ENCODE data around the gene LATS2.

LATS2 gene

DNA sequence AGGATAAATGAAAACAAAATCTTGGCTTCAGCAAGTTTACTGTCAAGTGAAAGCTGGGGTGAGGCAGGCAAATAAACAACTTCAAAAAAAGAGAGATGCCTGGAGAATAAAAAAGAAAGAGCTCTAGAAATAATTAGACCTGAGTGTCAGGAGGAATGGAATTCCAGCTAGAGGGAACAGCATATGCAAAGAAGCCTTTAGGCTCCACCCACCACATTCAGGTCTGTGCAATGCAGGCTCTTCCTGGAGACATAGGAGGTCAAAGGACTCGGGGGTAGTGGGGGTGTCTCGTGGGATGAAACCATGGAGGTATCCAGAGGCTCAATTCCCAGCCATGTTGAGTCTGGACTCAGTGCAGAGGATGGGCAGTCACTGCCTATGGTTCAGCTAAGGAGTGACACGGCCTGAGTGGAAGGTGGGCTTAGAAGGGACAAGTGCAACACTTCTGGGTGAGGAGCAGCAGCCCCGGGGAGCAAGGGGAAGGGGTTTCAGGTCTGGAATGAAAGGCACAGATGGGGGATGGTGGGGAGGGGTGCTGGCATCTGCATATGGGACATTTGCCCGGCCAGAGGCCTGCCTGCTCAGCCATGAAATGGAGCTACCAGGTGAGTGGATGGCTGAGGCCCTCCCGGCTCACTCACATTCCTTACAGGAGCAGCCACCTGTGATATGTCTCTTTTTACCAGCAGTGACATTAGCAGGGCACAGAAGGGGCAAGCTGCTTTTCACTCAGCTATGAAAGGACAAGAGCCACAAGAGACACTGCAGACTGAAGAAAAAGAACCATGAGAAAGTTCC lies 12.3 kb downstream of the LATS2 start:
- DNase-seq, result no peak

DNA sequence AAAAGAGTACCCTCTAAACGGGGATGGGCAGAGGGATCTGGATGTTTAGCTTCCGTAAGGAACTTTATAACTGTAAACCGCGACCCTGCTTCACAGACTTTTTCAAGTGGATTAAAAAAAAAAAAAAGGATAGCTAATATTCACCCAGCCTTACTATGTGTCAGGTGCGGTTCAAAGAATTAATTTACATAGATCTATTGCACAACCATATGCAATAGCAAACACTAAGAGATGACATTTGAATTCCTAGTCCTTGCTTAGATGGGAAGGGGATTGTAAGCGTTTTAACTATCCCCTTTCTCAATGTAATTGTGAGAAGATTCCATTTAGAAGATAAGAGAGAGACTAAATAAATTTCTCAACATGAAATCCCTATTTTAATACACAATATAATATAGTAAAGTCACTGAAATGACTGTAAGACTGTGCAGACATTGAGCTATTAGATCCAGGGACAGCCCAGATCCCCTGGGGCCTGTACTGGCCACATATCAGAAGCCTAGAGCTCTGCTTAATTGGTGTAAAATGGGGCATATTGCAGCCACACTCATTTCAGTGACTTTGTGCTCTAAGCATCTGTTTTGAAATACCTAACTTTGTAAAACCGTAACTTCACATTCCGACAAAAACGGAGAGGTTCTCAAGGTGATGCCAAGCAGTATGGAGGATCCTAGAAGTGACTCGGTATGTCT lies 13.6 kb downstream of the LATS2 start:
- DNase-seq, result no peak

DNA sequence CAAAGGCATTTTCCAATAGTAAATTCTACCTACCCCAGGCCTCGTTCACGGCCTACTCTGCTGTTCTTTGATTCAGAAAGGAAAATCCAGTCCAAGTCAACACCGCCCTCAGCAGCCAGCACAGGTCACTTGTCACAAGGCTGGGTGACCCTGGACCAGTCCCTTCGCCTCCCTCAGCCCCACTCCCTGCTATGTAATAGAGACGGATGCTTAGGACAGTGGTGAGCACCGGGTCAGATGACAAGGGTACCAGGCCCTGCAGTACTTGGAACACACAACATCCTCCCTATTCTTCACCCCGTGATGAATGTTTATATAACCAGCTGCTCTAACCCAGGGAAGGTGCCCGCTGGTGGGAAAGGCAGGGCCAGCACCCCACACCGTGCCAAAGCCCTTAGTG lies 14.3 kb downstream of the LATS2 start:
- no peak for DNase-seq

DNA sequence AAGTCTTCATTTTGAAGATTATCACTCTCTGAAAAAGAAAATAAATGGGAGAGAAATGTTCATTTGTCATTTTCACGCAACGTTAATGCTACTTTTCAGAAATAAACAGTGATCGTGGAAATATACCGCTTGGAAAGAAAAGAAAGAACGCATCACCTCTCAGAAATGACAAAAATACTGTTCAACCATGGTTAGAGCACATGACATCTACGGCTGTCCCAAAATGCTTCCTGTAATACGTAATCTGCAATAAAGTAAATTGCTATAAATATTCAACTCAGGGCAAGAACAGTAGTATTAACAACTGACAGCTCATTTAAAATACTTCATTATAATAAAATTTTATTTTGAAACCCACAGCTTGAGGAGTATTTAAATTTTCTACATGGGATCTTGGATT lies 15.2 kb downstream of the LATS2 start:
- DNase-seq, result no peak

DNA sequence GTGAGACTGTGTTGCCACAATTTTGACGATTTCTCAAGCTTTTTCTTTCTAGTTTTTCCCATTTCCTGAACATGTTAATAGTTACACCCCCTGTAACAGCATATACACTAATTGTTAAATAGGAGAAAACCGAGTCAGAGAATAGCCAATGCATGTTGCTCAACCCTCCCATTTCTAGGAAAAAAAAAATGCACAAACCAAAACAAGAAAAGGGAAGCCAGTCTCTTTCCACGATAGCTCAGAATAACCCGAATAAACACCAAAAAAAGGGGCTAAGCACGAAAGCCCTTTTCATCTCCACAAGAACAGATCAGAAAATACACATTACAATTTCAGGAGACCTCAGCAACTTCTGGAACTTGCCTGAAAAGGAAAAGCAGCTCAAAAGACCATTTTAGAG lies 16.3 kb downstream of the LATS2 start:
- no peak for DNase-seq

DNA sequence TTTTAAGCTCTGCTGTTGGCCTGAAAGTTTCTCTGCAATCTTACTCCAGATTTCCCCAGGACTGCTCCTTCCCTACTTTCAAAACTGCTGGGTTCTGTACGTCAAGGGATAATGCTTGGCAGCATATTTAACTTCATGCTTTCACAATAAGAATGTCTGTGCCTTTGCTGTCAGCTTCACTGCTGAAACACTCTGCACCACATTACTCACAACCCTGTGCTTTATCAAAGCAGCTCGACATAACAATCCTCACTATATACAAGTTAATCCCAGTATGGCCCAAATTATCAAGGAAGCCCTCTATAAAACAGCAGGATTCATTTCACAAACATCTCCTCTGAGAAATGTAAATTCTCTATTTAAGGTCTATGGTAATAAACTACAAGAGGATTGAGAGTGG lies 17.5 kb downstream of the LATS2 start:
- no peak for DNase-seq

DNA sequence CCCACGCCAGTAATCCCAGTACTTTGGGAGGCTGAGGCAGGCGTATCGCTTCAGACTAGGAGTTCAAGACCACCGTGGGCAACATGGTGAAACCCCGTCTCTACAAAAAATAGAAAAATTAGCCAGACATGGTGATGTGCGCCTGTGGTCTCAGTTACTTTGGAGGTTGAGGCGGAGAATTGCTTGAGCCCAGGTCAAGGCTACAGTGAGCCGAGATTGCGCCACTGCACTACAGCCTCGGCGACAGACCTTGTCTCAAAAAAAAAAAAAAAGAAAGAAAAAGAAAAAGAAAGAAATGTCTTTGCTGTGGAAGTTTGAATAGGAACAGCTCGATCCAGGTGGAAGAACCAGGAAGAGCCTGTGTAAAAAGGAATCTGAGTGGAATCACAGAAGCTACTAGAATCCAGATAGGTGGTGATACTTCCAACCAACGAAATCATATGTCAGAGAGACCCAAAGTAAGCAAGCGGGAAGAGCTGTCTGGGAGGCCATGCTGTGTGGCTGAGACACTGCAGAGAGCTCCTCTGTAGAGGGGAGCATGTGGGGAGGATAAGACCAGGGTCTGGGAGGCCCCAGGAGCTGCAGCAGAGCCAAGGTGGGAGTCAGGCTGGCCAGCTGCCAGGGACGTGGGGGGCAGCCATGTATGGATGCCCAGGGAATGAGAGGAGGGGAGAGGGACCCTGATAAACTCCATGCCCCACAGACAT lies 21.1 kb downstream of the LATS2 start:
- DNase-seq, result no peak

DNA sequence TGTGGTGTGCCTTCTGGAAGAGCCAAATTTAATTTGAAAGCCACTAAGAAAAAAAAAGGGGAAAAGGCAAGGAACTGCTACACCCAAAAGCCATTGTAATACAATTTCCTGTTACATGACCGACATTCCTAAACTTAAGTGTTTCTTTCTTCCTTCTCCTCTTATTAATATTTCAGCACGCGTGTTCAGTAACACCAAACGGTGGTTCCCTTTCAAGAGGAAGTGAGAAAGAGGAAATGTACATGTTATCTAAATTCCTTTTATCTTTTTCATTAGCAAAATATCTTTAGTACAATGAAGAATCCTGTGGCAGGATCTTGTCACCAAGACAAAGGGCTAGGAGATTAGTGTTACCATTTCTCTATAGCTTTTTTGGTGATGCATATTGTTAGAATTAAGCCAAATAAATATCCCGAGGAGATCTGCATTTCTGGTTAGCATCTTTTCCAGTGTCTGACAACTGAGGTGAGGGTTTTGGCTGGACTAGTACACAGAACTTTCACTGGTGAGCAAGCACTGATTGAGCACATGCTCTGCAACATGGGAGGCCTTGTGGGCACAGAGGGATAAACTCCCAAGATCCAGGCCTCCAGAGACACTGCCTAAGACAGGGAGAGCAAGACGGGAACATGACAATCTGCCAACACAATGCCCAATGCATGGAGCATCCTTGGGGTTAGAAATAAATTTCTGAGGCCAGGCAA lies 22.1 kb downstream of the LATS2 start:
- DNase-seq, result no peak

DNA sequence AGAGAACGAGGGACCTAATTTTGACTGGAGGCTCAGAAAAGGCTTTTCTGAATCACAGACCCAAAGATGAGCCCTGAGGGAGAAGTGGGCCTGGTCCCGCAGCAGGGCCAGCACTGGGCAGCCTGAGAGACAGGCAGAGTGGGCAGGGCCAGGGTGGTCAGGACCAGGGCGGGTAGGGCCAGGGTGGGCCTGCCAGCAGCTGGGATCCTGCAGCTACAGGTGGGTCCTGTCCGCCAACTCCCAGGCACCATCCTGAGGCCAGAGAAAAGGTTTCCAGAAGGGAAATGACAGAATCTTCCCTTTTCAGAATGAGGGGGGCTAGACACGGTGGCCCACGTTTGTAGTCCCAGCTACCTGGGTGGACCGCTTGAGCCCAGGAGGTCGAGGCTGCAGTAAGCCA lies 23.7 kb downstream of the LATS2 start:
- no peak for DNase-seq

DNA sequence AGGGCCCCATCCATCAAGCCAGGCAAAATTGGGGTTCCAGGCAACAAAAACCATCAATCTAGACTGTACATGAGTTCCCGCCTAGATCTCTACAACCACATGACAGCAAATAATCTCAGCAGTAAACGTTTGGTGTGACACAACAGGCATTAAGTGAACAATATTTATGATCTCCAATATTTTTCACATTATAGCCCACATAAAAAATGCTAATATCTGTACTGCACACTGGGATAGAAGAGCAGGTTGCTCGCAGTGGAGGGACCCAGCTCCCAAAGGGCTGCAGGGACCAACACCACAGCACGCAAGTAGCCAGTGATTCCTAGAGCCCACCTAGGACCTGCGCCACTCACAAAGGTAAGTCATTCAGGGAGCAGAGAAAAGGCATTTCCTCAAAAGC lies 25.9 kb downstream of the LATS2 start:
- DNase-seq, result no peak

DNA sequence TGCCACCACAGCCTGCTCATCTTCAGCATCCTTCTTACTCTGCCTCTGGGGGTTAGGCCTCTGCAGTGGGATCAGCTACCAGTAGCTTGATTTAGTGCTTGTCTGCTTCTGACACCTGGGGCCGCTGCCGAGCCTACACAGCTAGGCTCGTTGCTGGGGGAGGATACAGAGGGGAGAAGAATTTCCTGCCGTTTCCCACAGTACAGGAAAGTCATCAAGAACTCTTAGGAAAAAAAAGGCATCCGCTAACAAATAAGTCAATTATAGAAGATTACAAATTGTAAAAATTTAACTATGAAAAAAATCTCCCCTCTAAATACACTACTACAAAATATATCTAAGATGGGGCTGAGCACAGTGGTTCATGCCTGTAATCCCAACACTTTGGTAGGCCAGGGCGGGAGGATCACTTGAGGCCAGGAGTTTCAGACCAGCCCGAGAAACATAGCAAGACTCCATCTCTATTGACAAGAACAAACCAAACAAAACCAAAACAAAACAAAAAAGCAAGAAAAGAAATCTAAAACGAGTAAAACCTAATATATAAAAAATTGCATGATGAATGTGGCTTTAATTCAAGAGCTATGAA lies 26.7 kb downstream of the LATS2 start:
- DNase-seq, result peak in 1 of 56 donors; percentile 5

DNA sequence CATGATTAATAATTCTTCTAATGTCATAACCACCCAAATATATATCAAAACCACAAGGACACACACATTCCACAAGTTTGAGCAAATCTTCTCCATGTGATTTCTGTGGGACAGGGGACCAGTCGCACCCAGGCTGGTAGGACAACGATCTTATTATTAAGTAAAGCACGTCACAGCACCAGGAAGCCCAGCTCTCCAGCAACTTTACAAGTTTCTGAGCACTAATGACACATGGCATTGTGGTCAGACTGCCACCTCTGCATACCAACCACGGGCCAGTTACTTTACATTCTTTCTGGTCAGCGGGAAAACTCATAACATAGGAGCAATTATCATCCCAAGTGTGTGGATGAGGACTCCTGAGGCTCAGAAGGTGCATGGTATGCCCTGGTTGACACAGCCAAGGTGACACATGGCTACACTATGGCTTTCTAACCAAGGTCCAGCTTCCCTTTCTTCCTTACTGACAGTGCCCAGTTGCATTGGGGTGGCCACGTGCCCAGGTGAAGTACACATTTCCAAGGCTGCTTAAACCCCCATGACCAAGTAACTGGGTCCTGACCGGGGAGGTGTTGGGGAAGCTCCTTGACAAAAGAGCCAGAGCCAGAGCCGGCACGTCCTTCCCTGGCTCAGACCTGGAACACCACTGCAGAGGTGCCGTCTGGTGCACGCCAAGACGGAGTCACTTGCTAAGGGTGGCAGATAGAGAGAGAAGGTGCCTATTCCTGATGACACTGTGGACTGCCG lies 27.4 kb downstream of the LATS2 start:
- DNase-seq, result no peak

DNA sequence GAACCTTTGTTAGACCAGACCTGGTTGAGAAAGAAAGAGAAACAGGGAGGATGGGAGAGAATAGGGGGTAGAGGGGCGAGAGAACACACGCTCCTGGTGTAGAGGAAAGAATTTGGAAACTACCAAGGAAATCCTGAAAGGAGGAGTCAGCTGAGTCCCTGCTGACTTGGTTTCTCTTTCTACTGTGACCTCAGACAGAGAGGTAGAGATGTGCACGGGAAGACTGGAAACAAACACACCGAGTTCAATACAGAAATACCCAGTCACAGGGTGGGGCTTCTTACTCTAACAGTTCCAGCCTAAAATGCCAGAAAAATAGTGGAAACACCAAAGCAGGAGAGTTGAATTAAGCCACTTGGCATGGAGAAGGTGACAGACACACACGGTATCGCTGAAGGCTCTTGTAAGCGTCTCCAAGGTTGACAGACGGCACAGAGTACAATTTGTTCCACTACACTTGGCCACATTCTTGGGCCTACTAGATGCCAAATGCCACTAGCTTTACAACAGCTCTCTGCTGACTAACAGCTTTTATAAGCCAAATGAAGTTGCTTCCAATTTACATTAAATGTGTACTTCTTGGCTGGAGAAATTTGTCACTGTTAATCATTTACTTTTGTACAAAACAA lies 28.1 kb downstream of the LATS2 start:
- peak in 2 of 56 donors; percentile 13 to 15 for DNase-seq

DNA sequence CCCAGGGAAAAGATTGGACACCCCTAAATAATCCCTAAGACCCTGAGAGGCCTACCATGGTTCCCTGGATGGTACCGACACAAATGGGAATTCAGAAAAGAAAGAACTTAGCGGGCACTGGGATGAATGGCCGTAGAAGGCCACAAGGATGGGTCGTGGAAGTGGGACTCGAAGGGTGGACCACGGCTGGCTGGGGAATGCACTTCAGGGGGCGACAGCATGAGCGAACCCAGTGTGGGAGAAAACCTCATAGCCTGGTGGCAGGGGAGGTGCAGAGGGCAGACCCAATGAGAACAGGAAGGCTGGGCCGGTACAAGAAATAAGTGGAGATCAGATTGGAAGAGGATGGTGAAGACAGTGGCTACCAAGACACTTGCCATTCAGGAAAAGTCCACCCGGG lies 28.7 kb downstream of the LATS2 start:
- DNase-seq, result no peak

DNA sequence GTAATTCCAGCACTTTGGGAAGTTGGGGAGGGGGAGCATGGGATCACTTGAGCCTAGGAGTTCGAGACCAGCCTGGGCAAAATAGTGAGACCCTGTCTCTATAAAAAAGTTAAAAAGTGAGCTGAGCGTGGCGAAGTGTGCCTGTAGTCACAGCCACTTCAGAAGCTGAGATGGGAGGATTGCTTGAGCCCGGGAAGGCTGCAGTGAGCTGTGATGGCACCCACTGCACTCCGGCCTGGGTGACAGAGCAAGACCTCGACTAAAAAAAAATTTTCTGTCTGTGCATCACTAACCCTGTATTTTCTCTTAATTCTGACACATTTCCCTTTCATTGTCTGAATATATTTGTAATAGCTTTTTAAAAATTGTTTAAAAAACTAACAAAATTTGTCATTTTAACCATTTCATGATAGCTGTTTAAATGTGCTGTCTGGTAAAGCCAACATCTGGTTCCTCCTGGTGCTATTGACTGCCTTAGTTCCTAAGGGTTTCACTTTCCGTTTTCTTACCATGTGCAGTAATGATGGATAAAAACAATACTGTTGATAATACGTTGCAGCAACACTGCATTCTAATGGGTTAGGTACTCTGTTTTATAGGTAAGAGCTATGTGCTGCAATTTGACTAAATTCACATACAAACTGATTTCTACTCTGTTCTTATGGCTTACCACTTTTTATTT lies 29.7 kb downstream of the LATS2 start:
- DNase-seq, result no peak

DNA sequence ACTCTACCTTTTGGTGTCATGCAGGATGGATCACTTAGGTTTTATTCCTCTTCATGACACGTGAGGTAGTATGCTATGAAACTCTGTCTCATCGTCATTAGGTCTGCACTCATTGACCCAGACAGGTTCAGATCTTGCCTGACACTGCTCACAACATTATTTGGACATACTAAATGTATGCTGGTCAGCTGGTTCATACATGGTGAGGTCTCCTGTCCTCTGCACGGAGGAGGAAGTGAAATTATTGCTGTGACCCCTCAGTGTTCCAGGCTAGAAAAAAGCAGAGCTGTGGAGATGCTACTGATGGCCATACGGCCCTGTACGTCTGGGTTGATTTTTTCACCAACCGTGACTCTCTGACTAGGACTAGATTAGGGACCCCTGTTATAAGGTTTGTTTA lies 35.8 kb downstream of the LATS2 start:
- no peak for DNase-seq

DNA sequence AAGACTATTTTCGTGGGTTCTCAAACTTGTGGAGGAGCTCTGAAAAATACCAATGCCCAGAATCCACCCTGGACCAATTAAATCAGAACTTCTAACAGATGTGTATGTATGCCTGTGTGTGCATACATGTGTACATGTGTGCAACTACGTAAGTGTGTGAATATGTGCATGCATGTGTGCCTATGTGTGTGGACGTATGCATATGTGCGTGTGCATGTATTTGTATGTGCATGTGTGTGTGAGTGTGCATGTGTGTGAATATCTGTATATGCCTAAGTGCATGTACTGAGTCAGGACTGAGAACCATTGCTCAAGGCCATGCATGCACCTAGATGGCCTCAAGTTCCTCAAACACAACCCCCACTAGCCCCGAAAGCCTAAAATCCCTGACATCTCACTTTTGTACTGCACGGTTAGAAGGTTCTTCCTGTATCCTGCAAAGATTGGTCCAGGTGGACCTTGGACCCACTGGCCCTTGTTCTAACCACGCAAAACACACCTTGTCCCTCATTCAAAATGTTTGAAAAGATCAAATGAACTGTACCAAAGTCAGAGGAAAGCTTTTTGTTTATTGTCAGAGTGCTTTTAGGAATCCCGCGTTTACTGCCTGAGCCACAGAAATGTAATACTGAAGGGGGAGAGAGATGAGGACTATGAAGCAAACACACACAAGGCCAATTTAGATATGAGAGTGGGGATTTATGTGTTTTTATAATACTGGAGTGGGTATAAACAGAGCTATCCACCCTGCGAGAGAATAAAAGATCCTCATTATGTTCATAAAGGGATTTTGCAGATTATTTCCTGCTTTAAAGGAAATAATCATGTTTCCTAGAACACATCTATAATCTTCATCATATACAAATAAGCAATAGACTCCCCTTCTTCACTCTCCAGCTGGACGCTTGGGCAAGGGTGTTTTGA lies 39.1 kb downstream of the LATS2 start:
- DNase-seq, result no peak

DNA sequence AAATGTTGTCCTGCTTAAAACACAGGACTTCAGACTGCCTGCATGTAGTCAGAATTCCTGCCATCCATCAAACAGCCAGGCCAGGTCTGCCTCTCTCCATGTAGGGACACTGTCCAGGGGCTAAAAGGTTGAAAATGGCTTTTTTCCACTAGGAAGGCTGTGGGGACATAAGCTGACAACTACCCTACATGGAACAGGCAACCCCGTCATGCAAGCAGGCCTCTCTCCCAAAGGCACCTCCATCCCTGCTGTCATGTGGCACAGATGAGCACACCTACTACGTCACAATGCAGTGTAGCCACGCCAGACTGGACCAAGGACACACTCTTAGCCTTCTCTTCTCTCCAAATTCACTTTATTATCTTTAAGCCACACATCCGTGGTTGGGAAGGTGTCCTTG lies 40.8 kb downstream of the LATS2 start:
- no peak for DNase-seq

DNA sequence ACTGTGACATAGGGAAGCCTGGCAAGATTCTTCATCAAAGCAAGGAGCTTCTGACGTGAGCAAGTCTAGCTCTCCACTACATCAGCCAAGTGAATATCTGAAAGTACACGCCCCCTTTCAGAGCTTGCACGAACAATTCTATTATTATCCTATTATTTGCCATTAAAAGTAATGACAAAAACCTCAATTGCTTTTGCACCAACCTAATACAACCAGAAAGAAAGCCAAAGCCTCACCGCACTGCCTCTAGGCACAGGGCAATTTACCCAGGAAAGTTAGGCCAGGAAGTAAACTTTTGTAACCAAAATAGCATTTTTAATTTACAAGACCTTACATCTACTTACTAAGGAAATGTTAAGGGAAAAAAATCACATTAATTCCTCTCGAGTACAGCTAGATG lies 41.2 kb downstream of the LATS2 start:
- DNase-seq, result no peak

Measured in amygdala (tissue), 56 donors.